Tibial nerve (tissue), 4 donors: ENCODE data around the gene ZNF644. TPM values are rescaled to one million over a fixed set of nuclear protein-coding genes. Genes with fewer than 3 reads are reported as not detected.
"Not testable (repeated sequence)": the region's sequence is repeated elsewhere in the genome, so short reads cannot be mapped to it uniquely, and the experiment has no call there.

Source experiments
- DNase-seq, 2 donors: peaks; one replicate each; pipeline ENCODE4 v3.0.0-alpha.2; 2019; ENCODE audit warnings: low spot score in 2 of 2
- H3K27ac ChIP-seq, 4 donors: fragments of 200-600 bp; sonication (generic) in 3 of 4; one replicate each; pipeline ENCODE4 v1.5.1; 2017 to 2019; ENCODE audit warnings: mild to moderate bottlenecking in 1 of 4
- H3K27me3 ChIP-seq, 2 donors: fragments of 200-600 bp; sonication (generic) in 1 of 2; one replicate each; pipeline versions ENCODE4 v1.5.1 to v1.6.0; 2017 to 2019
- H3K36me3 ChIP-seq, 3 donors: fragments of 200-600 bp; sonication (generic); one replicate each; pipeline ENCODE4 v1.5.1; 2018 to 2019
- H3K4me1 ChIP-seq, 4 donors: fragments of 200-600 bp; sonication (generic) in 3 of 4; one replicate each; pipeline ENCODE4 v1.5.1; 2017 to 2019
- H3K4me3 ChIP-seq, 4 donors: fragments of 200-600 bp; sonication (generic) in 3 of 4; one replicate each; pipeline ENCODE4 v1.5.1; 2017 to 2019; ENCODE audit warnings: mild to moderate bottlenecking in 1 of 4, moderate library complexity in 1 of 4
- H3K9me3 ChIP-seq, 4 donors: fragments of 200-600 bp; sonication (generic) in 3 of 4; one replicate each; pipeline ENCODE4 v1.5.1; 2017 to 2019
- CTCF ChIP-seq, 5 experiments: fragments of 200-600 bp in 3 of 5; fragments of 450-650 bp in 2 of 5; sonication (generic) in 3 of 5; IDR thresholded peaks; one replicate each; pipeline ENCODE4 v1.5.1; 2016 to 2019; ENCODE audit warnings: antibody characterized with exemption in 5 of 5, mild to moderate bottlenecking in 3 of 5, moderate library complexity in 2 of 5
- EP300 ChIP-seq, 2 donors: sonication (generic); formaldehyde crosslinking; IDR thresholded peaks; one replicate each; pipeline ENCODE4 v1.6.1; 2017; ENCODE audit warnings: antibody characterized with exemption in 2 of 2, mild to moderate bottlenecking in 1 of 2
- POLR2A ChIP-seq, 2 donors: fragments of 450-650 bp; IDR thresholded peaks; one replicate each; pipeline ENCODE4 v1.6.1; 2017; ENCODE audit warnings: antibody characterized with exemption in 2 of 2, mild to moderate bottlenecking in 2 of 2, moderate library complexity in 2 of 2
- WGBS, 2 donors: methylation state at CpG; one replicate each; pipeline ENCODE4 v1.1.5; 2018; 5-methylcytosine and 5-hydroxymethylcytosine counted together
- total RNA-seq, 4 donors: library from RNA; depleted of rRNA; stranded (reverse); fragments of >200 nt; gene quantifications; one replicate each; pipeline ENCODE4 v1.1.0, GENCODE V29; 2016

Gene ZNF644
- total RNA-seq, 4 donors from 2014 or later: 43.3 to 97.2 (median 70.8) TPM

- no peaks in the 10 kb centered on the region for H3K4me1 ChIP-seq
- TF ChIP-seq CTCF (IDR thresholded peaks at IDR 0.05): no peak
- no peak for TF ChIP-seq POLR2A (IDR thresholded peaks at IDR 0.05)
- no peak for TF ChIP-seq EP300 (IDR thresholded peaks at IDR 0.05)
Measured at GRCh38 chr1:91046766-91047165, 24.9 kb upstream of the ZNF644 start.

GRCh38 chr1:91045284-91045683 lies 23.4 kb upstream of the ZNF644 start:
- DNase-seq: no peak
- H3K27me3 ChIP-seq: no peaks in the 10 kb centered on the region
- no peaks in the 10 kb centered on the region for H3K36me3 ChIP-seq
- no peaks in the 10 kb centered on the region for H3K4me1 ChIP-seq
- peaks cover 0 to 29% (median 0%) of the 10 kb centered on the region in 4 donors for H3K9me3 ChIP-seq
- no peak overlapping the region for H3K27ac ChIP-seq
- 85 to 93% methylated on average over 1 of the region's 1 CpG for WGBS, 2 donors
- TF ChIP-seq EP300 (IDR thresholded peaks at IDR 0.05) (no peak), CTCF (IDR thresholded peaks at IDR 0.05) (no peak), POLR2A (IDR thresholded peaks at IDR 0.05) (no peak)
- H3K4me3 ChIP-seq: no peak overlapping the region

More at GRCh38 chr1:91046766-91047165, 24.9 kb upstream of the ZNF644 start:
- H3K9me3 ChIP-seq: peaks cover 0 to 19% (median 0%) of the 10 kb centered on the region in 4 donors
- no peaks in the 10 kb centered on the region for H3K36me3 ChIP-seq
- no peak overlapping the region for H3K4me3 ChIP-seq
- DNase-seq: no peak
- WGBS, 2 donors: 72 to 77% methylated on average over 2 of the region's 2 CpGs
- no peaks in the 10 kb centered on the region for H3K27me3 ChIP-seq
- no peak overlapping the region for H3K27ac ChIP-seq

- not testable (repeated sequence) for H3K4me1 ChIP-seq, DNase-seq, H3K27me3 ChIP-seq, H3K36me3 ChIP-seq, H3K27ac ChIP-seq, H3K4me3 ChIP-seq
- H3K9me3 ChIP-seq: peaks cover 0 to 29% (median 0%) of the 10 kb centered on the region in 4 donors
- WGBS, 2 donors: 69 to 72% methylated on average over 2 of the region's 2 CpGs
Measured at GRCh38 chr1:91044776-91045175, 22.9 kb upstream of the ZNF644 start.

GRCh38 chr1:91042372-91042771 lies 20.5 kb upstream of the ZNF644 start:
- not testable (repeated sequence) for H3K4me1 ChIP-seq, H3K27ac ChIP-seq, DNase-seq, H3K27me3 ChIP-seq, H3K4me3 ChIP-seq, H3K36me3 ChIP-seq
- WGBS, 2 donors: 77 to 92% methylated on average over 2 of the region's 2 CpGs
- H3K9me3 ChIP-seq: peaks cover 0 to 29% (median 0%) of the 10 kb centered on the region in 4 donors

- Histone ChIP-seq H3K27me3 (no peaks in the 10 kb centered on the region), H3K27ac (no peak overlapping the region), H3K4me3 (no peak overlapping the region), H3K36me3 (no peaks in the 10 kb centered on the region), H3K4me1 (no peaks in the 10 kb centered on the region), H3K9me3 (peaks cover 0 to 26% (median 0%) of the 10 kb centered on the region in 4 donors)
- TF ChIP-seq POLR2A (IDR thresholded peaks at IDR 0.05) (no peak), CTCF (IDR thresholded peaks at IDR 0.05) (no peak), EP300 (IDR thresholded peaks at IDR 0.05) (no peak)
- DNase-seq: no peak
- 94% methylated on average over 5 of the region's 5 CpGs for WGBS, 2 donors
Measured at GRCh38 chr1:91038582-91038981, 16.7 kb upstream of the ZNF644 start.

- peaks cover 0 to 13% (median 0%) of the 10 kb centered on the region in 4 donors for H3K9me3 ChIP-seq
- no peaks in the 10 kb centered on the region for H3K36me3 ChIP-seq
- no peak overlapping the region for H3K27ac ChIP-seq
- TF ChIP-seq EP300 (IDR thresholded peaks at IDR 0.05): no peak
- TF ChIP-seq CTCF (IDR thresholded peaks at IDR 0.05): no peak
- TF ChIP-seq POLR2A (IDR thresholded peaks at IDR 0.05): no peak
- no peak for DNase-seq
- H3K4me3 ChIP-seq: no peak overlapping the region
- WGBS, 2 donors: 69 to 77% methylated on average over 4 of the region's 4 CpGs
- no peaks in the 10 kb centered on the region for H3K4me1 ChIP-seq
- H3K27me3 ChIP-seq: no peaks in the 10 kb centered on the region
Measured at GRCh38 chr1:91036894-91037829, 15.3 kb upstream of the ZNF644 start.
